GM18507 (cell line): ENCODE measurements around the gene WWTR1.

ENCODE experiments used
- DNase-seq: peaks from one replicate; pipeline ENCODE4 v3.0.0; 2011; ENCODE audit warnings: low read depth; ENCODE audit not compliant: insufficient read length; ENCODE audit errors: extremely low spot score
- FAIRE-seq: peaks from 2 replicates; lab custom pipeline; 2011; peaks lifted over from hg19 to GRCh38; lab: Jason Lieb, UNC

WWTR1 gene

DNA sequence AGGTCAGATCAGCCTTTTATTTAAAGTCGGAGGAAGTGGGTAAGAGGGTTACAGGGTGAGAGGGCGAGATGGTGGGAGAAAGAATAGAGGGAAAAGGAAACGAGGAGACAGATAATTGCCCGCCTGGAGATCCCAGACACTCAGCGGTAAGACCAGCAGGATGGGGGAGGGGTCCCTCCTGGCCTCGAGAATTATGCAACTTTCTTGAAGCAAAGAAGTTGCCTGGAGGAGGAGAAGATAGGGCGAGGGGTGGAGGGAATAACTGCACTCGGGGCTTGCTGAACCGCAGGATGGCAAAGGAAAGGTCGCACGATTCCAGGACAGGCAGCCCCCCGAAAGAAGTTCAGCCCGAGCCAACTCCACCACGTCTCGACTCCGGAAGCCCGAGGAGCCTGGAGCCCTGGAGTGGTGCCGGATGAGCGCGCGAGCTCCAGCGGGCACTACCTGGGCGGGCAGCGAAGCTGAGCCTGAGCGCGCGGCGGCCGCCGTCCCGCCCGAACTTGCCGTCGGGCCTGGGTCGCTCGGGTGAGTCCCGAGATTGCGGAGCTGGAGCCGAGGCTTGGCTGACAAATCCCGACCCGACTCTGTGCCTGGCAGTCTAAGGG lies 402 bp downstream of the WWTR1 start:
- DNase-seq: no peak
- no peak for FAIRE-seq

DNA sequence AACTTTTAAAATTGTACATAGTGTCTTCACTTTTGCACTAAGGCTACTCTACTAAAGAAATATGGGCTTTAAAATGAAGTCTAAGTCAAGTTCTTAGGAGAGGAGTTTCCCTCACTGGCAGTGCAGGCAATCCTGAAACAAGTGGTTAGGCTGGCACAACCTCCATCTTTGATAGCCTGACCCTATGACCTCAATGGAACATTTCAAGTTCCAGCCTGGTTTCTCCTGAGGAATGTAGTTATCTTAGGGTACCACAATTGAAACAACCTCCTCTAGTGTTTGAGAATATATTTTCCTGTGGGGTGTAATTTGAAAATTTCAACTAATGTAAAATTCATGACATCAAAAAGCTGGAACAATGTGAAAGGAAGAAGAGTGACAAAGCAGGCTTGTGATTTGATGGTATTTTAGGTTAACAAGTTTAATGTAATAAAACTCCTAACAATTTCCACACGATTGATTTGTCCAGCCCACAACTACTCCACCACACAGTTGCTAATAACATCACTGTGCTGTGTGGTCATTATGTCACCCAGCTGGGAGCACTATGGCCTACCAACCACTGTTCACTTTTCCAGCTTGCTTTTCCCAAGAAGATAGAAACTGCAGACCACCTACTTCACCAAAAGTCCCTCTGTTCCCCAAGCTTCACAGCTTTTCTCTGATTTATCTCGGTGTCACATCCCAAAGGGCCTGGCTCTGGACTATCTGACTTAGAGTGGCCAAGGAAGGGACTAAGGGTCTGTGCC lies 1.8 kb downstream of the WWTR1 start:
- DNase-seq: no peak
- no peak for FAIRE-seq

DNA sequence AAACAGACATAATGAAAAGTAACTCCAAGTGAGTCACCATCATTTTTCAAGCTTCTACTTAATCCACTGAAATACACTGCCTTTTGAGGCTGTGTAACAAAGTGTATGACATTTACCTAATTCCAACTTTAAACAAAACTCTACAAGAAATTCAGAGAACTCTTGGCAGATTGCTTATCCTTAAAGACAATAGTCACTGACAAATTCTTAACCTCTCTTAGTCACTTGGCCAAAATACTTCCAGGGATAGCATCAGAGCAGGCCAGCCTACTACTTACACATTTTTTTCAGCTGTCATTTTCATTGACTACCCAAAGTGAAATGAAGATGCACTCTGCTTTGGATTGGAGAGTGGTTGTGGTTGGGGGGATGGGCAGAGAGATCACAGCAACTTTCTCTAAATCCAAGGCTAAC lies 3.6 kb downstream of the WWTR1 start:
- DNase-seq (no peak), FAIRE-seq (no peak)

DNA sequence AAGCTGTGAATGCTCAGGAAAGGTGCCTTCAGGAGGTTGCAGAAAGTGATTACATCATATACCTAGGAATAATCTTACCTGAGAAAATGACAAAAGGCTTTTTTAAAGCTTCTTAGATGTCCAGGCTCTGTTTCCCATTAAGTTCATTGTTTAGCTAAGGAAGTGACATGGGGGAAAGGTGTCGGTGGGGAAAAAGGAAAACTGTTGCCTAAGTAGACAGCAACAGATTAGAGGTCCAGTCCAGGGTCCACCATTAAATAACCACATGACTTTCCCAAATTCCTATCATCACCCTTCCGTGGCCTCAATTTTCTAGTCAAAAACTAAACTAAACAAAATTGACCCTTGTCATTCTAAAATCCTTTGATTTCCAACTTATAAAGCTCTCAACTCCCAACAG lies 4.3 kb downstream of the WWTR1 start:
- DNase-seq: no peak
- no peak for FAIRE-seq

DNA sequence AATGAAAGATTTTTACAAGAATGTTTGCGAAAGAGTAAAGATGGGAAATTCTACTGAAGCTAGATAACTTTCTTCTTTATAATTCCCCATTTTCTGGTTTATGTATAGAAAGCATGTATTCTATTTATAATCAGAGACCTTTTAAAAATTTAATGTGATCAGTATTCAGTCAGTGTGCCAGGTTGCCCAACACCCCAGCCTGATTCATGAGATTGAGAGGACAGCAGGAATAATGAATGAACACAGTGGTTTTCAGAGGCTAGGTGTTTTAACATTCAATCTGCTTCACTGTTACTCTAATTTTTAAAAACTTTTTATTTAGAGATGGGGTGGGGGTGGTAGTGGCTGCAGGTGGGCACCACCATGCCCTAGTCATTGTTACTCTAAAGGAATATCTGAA lies 4.7 kb downstream of the WWTR1 start:
- FAIRE-seq (no peak), DNase-seq (no peak)

DNA sequence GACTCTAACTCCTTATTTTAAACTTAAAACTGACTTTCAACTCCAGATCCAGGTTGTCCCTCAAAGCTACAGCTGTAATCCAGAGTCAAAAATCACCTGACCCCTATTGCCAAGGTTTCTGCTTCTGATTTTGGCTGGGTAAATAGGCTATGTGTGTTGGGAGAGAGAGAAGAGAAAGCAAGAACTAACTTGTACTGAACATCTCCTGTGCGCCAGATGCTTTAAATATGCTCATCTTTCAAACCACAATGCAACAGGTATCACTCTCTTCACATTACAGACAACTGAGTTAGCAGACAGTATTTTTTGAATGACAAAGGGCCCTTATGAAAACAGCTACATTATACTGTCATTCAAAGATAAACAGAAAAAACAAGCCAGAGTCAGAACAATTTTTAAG lies 7.0 kb downstream of the WWTR1 start:
- no peak for FAIRE-seq
- no peak for DNase-seq

DNA sequence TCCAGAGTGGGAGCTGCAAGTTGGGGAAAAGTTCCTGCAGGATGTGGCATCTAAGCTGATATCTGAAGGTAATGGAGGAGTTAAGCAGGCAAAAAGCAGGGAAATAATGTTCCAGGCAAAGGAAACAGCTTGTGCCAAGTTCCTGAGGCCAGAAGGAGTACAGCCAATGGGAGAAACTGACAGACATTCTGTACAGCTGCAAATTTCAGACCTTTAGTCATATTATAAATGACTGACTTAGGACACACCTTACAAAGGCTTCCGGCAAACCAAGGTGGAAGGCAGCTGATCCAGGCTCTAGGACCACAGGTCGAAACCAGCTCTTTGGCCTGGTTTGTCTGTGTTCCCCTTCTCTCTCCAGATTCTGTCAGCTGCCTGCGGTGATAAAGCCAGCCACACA lies 9.3 kb downstream of the WWTR1 start:
- FAIRE-seq: no peak
- no peak for DNase-seq

DNA sequence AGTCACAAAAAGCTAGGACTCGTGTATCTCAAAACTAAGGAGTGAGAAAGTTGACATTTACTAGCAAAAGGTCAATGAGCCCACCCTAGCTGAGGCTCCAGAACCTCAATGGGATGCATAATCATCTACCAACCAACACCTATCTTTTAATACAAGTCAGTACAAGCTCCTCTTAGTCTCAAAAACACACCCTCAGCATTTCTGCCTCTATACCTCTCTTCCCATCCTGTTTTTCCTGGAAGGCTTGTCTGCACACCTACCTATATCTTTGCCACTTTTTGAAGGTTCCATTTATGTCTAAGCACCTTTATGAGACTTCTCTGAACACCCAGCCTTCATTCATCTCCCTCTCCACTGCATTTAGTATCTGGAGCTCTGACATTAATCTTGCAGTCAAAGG lies 10.0 kb downstream of the WWTR1 start:
- FAIRE-seq: no peak
- no peak for DNase-seq

DNA sequence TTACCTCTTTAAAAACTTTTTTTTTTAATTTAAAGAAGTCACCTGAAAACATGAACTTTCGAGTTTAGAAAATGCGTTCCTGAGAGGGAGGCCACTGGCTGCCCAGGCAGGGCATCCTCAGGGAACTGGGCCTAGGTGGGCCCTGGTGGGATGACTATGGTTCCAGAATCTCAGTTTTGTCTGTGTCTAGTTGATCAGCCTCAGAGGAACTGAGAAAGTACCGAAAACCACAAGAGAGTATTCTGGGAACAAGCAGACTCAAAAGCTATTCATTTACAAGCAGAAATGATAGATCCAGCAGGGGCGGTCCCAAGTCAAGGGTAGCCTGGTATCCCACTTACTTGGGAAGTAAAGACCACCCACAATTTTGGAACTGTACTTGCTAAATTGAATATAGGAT lies 10.5 kb downstream of the WWTR1 start:
- DNase-seq (no peak), FAIRE-seq (peak; percentile 74)

DNA sequence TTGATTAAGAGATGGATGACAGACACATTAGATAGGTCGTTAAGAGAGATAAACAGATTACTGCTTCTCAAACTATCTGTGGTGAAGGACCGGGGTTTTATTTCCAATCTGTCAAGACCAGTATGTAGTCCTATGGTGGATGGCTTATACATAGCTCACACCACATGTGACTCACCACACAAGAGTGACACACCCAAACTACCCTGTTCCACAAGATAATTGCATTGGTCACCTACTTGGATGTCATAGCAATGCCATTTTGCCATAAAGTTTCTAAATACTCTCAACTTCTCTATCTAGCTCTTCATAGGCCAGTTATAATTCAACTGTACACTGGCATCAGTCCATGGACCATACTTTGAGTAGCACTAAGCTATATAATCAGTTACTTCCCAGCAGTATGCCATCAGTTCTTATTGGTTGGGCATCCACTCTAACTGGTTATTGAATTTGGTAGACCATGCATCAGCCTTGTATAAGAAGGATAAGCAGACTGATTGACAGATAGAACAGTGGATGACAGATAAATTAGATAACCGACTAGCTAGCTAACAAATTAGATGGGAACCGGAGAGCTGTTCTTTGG lies 11.6 kb downstream of the WWTR1 start:
- no peak for DNase-seq
- FAIRE-seq: peak; percentile 36

DNA sequence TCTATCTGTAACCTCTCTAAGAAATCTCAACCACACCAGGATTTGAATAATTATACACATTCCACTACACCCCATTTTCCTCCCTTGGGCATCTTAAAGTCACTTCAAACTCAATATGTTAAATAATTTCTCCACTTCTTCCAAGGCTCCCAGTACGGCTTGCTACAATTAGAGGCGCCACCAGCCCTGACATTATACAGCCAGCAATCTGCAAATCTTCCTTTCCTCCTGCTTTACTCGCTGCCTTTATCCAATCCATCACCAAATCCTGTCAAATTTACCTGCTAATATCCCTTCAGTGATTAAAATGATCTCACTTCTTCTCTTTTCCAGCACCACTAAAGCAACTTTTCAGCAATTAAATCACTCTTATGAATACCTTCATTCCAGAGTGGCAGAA lies 13.9 kb downstream of the WWTR1 start:
- DNase-seq: no peak
- no peak for FAIRE-seq

DNA sequence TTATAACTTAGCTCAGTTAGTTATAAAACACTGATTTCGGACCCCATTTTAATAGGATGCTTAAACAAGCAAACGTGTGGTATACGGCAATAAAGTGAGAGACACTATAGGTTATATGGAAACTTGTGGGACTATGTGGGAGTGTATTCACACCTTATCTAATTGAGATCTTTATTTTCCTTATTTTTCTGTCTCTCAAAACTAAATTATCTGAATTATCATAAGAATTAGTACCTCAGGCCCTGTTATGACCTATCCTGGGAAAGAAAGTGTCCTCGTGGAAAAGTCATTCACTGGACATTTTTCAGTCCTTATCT lies 14.4 kb downstream of the WWTR1 start:
- DNase-seq (no peak), FAIRE-seq (no peak)

DNA sequence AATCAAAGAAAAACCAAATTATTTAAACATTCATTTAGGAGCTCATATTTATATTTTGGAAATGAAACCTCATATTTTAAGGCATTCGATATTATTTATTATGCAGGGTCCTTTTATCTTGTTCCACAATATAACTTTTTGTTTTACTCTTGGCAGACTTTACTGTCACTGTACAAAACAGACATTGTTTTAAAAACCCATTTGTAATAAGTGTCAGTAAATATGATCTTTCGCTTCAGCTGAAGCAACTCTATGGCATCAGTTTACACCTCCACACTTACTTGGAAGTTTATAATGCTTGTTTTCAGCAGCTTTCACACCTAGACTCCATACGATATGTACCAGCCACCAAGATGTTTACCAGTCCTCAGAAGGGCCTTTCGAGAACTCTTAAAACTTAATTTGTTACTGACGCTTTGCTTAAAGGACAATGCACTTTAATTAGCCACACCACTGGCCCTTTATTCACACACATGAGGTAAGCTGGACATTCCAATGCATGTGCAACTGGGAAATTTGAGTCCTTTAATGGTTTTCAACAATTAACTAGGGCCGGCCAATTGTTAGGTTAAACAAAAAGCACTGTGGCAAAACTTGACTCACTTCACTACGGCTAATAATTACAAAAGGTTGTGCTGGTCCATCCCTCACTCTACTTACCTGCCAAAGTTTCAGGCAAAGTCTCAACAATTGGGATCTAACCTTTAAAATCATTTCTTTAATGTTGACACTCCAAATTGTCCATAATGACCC lies 16.7 kb downstream of the WWTR1 start:
- FAIRE-seq: no peak

DNA sequence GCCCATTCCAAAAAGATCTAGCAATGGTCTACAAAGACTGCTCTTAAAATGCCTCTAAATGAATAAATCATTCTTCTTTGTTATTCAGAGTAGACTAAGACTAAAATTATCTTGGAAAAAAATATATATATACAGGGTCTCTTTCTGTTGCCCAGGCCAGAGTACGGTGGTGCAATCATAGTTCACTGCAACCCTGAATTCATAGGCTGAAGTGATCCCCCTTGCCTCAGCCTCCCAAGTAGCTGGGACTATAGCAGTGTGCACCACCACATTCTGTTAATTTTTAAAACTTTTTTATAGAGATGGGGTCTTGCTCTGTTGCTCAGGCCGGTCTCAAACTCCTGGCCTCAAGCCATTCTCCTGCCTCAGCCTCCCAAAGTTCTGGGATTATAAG lies 18.7 kb downstream of the WWTR1 start:
- FAIRE-seq (no peak), DNase-seq (no peak)

More for the DNA sequence above, 16.7 kb downstream of the WWTR1 start:
- DNase-seq: no peak

DNA sequence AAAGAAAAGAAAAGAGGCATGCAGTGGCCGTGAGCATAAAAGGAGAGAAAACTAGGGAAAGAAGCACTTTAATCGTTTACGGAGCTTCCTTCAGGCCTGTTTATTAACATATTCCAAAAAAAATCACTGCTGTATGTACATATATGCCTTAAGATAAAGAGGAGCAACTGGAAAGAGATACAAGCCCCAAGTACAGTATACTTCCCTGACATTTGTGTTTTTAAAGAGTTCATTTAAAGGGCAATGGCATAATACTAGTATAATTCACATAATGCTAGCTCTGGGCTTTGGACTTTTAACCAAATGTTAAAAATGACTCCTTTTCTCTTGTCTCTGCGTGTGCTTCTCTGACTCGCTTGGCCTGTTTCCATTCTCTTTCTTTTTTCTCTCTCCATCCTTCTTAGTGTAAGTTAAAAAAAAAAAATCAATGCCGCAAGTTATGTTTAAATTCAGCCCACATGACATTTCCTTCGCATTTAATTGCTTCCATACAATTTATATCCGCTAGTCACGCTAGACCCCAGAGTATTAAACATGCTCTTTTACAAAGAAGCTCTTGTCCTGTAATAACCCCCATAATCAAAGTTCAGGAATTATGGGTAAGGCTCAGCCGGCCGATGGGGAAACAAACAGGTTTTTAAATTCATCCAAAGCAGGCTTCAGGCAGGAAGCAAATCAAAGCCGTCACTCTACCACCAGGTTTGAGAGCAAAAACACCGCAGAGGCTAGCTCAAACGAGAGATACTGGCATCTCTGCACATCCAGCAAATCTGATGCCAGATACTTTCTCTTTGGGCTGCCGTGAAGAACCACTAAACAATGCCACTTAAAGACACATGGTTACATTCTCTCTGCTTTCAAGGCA lies 19.4 kb downstream of the WWTR1 start:
- FAIRE-seq (no peak), DNase-seq (no peak)

DNA sequence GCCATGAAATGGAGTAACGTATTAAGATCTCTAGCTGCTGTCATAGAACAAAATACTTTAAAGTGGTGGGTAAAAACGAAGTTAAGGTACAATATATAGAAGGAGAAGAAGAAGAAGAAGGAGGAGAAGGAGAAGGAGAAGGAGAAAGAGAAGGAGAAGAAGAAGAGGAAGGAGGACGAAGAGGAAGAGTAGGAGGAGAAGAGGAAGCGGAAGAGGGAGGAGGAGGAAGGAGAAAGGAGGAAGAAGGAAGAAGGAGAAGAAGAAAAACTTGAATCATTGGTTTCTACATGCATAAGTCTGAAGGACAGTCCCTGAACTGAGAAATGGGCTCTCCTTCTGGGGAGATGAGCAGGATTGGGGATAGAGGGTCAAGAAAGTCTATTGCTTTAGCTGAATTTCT lies 22.4 kb downstream of the WWTR1 start:
- FAIRE-seq (no peak), DNase-seq (no peak)

DNA sequence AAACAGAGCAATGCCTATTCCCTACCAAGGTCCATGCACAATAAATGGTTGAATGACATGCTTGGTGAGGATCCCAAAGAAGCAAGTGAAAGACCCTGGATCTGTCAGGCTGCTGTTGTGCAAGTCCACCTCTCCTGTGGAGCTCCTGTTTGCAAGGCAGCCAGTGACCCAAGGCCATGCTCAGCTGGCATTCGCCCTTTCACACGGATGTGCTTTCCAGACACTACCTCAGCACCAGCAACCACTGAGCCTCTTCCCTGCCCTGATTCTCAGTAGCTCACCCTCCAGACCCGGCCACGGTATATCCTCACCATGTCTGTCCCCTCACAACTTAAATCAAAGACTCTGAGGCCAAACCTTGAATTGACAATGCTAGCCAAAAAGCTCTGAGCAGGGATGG lies 23.3 kb downstream of the WWTR1 start:
- DNase-seq (no peak), FAIRE-seq (no peak)

DNA sequence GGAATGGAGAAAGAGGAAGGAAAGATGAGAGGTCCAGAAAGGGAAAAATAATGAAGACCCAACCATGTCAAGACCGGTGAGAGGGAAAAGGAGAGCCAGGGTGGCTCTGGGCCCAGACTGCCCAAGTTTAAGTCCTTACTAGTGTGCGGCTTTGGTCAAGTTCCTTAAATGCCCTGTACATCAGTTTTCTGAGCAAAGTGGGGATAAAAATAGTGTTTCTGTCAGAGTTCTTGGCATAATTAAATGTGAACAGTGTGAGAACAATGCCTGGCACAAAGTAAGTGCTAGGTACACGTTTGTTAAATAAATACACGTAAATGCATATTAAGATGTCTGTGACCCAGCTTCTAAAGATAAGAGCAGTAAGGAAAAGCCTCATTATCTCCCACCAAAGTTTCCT lies 23.8 kb downstream of the WWTR1 start:
- FAIRE-seq: no peak
- no peak for DNase-seq

DNA sequence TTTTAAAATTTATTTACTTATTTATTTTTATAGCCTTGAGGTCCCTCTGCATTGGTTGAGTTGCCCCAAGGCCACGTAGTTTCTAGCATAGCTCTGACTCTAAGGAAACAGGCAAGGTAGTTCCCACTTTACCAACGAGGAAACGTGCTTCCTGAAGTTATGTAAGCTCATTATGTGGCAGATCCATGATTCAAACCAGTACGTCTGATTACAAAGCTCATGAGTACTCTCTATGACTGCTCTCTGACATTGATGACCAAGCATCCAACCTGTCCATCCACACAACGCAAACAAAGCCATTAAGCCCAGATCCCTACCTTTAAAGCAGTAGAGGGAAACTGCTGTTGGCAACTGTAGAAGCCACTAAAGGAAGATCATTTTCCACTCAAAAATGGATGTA lies 25.6 kb downstream of the WWTR1 start:
- no peak for FAIRE-seq
- DNase-seq: no peak

DNA sequence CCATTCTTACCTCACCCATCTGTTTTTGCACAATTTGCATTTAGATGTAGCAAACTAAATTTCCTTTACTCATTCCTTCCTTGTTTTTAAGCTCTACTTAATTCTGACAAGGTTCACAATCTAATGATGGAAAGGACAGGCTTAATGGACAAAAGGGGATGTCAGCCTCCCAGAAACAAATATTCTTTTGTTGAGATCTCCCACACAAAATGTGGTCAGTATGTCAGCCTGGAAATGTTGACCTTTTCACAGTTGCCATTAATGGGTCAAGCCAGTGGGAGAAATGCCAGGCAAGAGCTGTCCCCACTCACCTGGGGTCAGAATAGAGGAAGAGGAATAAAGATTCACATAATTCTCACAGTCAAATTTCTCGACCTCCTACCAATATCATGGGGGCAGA lies 27.0 kb downstream of the WWTR1 start:
- no peak for DNase-seq
- no peak for FAIRE-seq
